Endometrial microvascular endothelial cells (primary cell): ENCODE results near the gene LRP3. TPM values are rescaled to one million over a fixed set of nuclear protein-coding genes. Genes with fewer than 3 reads are reported as not detected.
"Not testable (repeated sequence)": the region's sequence is repeated elsewhere in the genome, so short reads cannot be mapped to it uniquely, and the experiment has no call there.

ENCODE experiments used
- in situ Hi-C: cut with HindIII; loops from 2 replicates; pipeline ENCODE4 v1.10.0; 2017; ENCODE audit warnings: low sequenced_read_pairs, low pct_unique_long_range_greater_than_20kb; ENCODE audit errors: inconsistent ontology term
- total RNA-seq: library from RNA; depleted of rRNA; stranded (reverse); fragments of >200 nt; gene quantifications from one replicate; pipeline ENCODE4 v1.2.3, GENCODE V29; 2015; ENCODE audit errors: inconsistent ontology term

LRP3 gene, protein sequence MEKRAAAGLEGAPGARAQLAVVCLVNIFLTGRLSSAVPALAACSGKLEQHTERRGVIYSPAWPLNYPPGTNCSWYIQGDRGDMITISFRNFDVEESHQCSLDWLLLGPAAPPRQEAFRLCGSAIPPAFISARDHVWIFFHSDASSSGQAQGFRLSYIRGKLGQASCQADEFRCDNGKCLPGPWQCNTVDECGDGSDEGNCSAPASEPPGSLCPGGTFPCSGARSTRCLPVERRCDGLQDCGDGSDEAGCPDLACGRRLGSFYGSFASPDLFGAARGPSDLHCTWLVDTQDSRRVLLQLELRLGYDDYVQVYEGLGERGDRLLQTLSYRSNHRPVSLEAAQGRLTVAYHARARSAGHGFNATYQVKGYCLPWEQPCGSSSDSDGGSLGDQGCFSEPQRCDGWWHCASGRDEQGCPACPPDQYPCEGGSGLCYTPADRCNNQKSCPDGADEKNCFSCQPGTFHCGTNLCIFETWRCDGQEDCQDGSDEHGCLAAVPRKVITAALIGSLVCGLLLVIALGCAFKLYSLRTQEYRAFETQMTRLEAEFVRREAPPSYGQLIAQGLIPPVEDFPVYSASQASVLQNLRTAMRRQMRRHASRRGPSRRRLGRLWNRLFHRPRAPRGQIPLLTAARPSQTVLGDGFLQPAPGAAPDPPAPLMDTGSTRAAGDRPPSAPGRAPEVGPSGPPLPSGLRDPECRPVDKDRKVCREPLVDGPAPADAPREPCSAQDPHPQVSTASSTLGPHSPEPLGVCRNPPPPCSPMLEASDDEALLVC
- total RNA-seq: 31.9 TPM

DNA sequence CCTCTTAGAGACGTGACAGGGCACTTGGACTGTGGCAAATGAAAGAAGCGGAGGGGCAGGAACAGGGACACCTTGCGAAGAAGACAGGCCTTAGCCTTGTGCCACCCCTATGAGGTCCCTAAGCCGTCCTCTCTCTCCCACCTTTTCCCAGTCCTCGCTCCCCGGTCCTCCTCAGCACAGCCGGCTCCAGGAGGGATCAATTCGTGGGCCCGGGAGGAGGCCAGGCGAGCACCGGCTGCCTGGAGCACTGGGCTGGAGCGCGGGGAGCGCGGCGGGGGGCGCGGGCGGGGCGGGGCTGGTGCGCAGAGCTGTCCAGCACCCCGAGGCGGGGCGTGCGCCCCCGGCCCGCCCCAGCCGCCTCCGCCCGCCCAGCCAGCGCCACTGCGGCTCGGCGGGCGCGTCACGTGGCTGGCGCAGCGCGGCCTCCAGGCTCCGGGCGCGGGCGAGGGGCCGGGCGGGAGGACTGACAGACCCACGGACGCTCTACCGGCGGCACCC, at the start of gene LRP3:
LRP3 (plus strand) TSS at position 466 of the 498 bp plus-strand sequence. CDS start 456 bp downstream, outside the sequence.
- in situ Hi-C loops: no loop called here

DNA sequence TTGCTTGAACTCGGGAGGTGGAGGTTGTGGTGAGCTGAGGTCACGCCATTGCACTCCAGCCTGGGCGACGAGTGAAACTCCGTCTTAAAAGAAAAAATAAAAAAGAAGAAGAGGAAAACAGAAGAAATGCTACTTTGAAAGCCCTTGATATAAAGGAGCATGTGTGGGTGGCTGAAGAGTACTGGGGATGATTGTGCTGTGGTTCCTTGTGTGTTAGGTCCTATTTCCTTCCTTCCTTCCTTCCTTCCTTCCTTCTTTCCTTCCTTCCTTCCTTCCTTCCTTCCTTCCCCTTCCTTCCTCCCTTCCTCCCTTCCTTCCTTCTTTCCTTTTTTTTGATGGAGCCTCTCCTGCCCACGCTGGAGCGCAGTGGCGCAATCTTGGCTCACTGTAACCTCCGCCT, 47.9 kb upstream of the LRP3 start:
- in situ Hi-C loops: no loop called here

DNA sequence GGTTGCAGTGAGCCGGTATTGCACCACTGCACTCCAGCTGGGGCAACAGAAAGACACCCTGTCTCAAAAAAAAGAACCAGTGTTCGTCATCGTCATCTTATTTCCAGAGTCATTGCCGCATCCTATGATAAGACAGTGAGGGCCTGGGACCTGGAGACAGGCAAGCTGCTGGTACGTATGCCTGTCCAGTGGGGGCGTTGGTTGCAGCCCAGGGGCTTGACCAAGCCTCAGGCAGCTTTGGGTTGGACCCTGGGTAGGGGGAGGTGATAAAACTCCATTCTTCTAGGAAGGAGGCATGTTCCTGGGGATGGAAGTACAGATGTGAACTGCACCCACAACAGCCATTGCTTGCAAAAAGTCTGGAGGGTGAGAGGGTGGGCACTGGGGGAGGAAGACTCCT, 46.6 kb upstream of the LRP3 start:
- in situ Hi-C loops: no loop called here

DNA sequence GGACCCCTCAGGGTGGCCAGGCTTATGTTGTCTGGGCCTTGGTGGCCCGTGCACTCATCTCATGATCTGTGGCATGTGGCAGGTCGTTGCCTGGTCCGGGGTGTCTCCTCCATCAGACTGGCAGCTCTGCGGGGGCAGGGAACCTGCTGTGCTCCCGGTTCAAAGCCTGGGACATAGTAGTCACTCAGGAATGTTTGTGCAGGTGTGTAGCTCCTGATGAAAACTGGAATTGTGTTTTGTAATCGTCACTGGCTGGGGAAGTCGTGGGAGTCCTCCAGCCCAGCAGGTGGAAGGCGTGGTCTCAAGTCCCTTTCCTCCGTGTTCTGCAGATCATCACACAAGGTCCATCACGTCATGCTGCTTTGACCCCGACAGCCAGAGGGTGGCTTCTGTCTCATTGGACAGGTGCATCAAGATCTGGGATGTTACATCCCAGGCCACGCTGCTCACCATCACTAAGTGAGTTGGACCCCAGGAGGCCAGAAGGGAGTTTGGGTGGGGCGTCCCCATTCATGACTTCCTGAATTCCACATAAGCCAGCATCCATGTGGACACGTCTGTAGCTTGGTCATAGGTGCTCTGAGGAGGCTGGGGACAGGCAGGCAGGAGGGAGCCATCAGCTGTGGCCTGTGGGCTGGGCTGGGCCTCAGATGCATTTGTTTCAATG, 43.1 kb upstream of the LRP3 start:
- in situ Hi-C loops: no loop called here

DNA sequence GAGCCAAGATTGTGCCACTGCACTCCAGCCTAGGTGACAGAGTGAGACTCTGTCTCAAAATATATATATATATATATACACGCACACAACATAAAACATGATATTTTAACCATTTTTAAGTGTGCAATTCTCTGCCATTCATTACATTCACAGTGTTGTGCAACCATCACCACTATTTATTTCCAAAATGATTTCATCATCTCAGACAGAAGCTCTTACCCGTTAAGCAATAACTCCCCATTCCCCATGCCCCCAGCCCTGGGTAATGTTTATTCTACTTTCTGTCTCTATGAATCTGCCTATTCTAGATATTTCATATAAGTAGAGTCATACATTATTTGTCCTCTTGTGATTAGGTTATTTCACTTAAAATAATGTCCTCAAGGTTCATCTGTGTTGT, 42.0 kb upstream of the LRP3 start:
- in situ Hi-C loops: no loop called here

DNA sequence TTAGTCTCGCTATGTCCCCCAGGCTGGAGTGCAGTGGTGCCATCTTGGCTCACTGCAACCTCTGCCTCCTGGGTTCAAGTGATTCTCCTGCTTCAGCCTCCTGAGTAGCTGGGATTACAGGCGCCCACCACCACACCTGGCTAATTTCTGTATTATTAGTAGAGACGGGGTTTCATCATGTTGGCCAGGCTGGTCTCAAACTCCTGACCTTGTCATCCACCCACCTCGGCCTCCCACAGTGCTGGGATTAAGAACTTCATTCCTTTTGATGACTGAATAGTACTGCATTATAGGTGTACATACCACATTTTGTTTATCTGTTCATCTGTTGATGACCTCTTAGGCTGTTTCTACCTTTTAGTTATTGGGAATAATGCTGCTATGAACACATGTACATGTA, 41.5 kb upstream of the LRP3 start:
- in situ Hi-C loops: not testable (repeated sequence)

DNA sequence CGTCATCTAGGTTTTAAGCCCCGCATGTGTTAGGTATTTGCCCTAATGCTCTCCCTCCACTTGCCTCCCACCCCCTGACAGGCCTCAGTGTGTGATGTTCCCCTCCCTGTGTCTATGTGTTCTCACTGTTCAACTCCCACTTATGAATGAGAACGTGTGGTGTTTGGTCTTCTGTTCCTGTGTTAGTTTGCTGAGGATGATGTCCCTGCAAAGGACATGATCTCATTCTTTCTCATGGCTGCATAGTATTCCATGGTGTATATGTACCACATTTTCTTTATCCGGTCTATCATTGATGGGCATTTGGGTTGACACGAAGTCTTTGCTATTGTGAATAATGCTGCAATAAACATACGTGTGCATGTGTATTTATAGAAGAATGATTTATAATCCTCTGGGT, 39.8 kb upstream of the LRP3 start:
- in situ Hi-C loops: not testable (repeated sequence)

DNA sequence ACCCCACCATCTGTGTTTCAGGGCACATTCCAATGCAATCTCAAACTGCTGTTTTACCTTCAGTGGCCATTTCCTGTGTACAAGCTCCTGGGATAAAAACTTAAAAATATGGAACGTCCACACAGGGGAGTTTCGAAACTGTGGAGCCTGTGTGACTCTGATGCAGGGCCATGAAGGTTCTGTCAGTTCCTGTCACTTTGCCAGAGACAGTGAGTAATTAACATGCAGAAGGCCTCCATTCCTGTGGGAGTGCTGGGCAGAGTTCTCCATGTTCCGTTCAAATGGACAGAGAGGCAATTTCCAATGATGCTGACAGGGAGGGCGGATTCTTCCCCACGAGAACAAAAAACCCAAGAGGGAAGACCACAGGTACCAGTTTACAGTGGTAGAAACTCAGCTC, 37.8 kb upstream of the LRP3 start:
- in situ Hi-C loops: no loop called here

DNA sequence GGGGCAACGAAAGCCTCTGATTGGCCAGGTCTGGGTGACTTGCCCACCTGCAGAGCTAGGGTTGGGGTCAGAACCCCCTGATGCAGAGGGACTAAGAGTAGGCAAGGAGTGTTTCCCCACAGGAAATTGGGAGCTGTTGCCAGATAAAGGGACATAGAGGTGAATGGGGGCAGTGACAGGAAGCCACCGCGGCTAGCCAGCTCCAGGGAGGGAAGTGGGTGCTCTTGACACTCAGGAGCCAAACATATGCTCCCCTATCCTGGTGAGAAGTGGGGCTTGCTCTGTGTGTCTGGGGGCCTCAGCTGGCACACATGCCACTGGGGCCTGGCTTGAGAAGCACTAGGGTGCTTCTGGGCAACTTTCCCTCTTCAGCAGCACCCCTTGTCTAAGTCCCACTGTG, 36.2 kb upstream of the LRP3 start:
- in situ Hi-C loops: no loop called here

DNA sequence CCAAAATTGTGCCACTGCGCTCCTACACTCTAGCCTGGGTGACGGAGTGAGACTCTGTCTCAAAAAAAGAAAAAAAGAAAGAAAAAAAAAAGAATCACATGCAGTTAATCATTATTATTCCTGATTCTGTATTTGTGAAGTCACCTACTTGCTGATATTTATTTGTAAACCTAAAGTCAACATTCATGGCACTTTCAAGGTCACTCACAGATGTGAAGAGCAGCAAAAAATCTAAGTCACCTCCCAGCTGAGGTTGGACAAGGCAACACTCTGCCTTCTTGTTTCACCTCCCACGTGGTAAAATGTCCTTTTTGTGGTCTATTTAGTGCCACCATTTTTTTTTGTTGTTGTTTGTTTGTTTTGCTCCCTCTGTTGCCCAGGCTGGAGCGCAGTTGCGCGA, 35.8 kb upstream of the LRP3 start:
- in situ Hi-C loops: no loop called here

DNA sequence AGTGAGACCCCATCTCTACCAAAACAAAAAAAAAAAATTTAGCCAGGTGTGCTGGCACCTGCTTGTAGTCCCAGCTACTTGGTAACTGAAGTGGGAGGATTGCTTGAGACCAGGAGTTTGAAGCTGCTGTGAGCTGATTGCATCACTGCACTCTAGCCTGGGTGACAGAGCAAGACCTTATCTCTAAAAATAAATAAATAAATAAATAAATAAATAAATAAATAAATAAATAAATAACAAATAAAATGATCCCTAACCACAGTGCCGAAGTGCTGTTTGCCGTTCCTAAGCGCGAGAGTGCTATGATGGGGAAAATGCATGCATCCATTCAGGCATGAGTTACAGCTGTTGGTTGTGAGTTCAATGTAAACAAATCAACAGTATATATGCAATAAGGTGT, 35.0 kb upstream of the LRP3 start:
- in situ Hi-C loops: no loop called here

DNA sequence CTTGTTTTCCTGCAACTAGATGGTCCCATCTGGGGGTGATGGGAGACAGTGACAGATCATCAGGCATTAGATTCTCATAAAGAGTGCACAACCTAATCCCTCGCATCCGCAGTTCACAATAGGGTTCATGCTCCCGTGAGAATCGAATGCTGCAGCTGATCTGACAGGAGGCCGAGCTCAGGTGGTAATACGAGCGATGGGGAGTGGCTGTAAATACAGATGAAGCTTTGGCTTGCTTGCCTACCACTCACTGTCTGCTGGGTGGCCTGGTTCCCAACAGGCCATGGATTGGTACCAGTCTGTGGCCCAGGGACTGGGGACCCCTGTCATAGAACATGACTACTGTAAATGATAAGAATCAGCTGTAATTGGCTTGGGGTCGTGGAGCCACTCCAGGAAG, 34.2 kb upstream of the LRP3 start:
- in situ Hi-C loops: no loop called here

DNA sequence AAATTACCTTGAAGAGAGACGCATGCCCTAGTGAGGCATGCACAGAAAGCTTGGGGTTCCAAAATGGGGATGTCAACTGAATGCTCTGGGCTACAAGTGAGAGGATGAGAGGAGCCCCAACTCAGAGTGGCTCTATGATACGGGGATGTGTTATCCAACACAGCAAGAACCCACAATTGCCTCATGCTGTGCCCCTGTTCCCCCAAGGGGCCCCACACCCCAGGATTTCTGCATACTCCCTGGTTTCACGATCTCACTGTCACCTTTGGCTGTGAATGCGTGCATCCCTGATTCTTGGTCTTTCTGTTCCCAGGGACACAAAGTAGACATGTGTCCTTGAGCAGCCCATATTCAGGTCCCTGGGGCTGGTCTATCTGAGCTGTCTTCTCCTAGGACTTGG, 32.9 kb upstream of the LRP3 start:
- in situ Hi-C loops: no loop called here

DNA sequence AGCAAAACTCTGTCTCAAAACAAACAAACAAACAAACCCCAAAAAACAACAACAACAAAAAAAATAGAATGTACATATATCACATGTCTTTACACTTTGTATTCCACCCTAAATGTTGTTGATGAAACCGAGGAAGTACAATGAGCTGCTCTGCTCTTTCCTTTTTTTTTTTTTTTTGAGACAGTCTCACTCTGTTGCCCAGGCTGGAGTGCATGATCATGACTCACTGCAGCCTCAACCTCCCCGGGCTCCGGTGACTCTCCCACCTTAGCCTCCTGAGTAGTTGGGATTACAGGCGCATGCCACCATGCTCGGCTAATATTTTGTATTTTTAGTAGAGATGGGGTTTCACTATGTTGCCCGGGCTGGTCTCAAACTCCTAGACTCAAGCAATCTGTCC, 30.6 kb upstream of the LRP3 start:
- in situ Hi-C loops: no loop called here

DNA sequence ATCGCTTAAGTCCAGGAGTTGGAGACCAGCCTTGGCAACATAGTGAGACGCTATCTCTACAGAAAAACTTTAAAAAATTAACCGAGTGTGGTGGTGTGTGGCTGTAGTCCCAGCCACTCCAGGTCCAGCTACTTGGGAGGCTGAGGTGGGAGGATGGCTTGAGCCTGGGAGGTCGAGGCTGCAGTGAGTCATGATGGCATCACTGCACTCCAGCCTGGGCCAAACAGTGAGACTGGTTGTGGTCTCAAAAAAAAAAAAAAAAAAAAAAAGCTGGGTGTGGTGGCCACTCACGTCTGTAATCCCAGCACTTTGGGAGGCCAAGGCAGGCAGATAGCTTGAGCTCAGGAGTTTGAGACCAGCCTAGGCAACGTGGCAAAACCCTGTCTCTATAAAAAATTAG, 28.1 kb upstream of the LRP3 start:
- in situ Hi-C loops: not testable (repeated sequence)

DNA sequence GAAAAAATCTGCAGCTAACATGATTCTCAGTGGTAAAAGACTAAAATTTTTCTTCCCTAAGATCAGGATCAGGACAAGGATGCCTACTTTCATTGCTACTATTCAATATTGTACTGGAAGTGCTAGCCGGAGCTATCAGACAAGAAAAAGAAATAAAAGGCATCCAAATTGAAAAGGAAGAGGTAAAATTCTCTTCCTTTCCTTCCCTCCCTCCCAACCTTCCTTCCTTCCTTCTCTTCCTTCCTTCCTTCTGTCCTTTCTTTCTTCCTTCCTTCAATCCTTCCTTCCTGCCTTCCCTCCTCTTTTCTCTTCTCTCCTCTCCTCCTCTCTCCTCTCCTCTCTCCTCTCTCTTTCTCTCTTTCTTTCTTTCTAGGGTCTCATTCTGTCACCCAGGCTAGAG, 26.7 kb upstream of the LRP3 start:
- in situ Hi-C loops: no loop called here

DNA sequence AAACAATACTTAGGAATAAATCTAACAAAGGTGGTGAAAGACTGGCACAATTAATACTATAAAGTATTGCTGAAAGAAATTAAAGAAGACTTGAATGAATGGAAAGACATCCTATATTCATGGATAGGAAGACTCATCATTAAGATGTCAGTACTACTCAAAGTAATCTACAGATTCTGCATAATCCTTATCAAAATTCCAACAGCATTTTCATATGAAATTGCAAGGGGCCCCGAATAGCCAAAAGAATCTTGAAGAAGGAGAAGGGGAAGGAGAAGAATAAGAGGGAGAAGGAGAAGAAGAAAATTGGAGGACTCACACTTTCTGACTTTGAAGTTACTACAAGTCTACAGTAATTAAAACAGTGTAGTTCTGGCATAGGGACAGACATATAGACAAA, 25.6 kb upstream of the LRP3 start:
- in situ Hi-C loops: no loop called here

DNA sequence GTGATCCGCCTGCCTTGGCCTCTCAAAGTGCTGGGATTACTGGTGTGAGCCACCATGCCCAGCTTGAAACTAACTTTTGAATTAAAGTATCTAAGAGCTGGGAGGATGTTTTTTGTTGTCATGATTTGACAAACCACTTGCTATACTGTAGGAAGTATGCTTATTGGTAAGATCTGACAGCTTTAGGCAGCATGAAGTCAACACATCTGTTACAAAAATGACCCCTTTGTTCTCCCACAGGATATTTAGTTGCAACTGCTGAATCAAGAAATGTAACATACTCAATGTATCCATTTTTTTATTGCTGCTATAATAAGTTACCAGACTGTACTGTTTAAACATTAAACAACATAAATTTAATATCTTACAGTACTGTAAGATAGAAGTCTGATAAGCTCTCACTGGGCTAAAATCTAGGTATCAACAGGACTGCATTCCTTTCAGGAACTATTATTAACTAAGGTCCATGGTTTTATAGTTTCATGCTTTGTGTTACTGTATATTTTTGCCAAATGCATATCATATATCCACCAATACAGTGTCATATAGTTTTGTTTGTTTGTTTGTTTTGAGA, 22.8 kb upstream of the LRP3 start:
- in situ Hi-C loops: no loop called here

DNA sequence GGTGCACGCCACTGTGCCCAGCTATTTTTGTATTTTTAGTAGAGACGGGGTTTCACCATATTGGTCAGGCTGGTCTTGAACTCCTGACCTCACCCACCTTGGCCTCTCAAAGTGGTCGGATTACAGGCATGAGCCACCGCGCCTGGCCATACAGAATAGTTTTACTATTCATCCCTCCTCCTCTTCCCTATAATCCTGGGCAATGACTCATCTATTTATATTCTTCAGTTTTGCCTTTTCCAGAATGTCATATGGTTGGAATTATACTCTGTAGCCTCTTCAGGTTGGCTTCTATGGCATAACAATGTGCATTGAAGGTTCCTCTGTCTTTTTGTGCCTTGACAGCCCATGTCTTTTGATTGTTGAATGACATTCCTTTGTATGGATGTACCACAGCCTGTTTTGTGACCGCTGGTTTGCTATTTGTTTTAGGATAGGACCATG, 22.2 kb upstream of the LRP3 start:
- in situ Hi-C loops: no loop called here
